Trophoblast cell (in vitro differentiated cells and primary cell): Measurements from ENCODE around the gene EP400.

Experiments used
- DNase-seq, 2 donors: peaks; one replicate each; pipeline ENCODE4 v3.0.0-alpha.2; 2016
- H2AFZ ChIP-seq: 2 replicates; pipeline ENCODE4 v1.6.1; 2013; ENCODE audit warnings: low read length, moderate library complexity, mild to moderate bottlenecking; ENCODE audit not compliant: insufficient read depth, poor library complexity
- H2AK5ac ChIP-seq: 2 replicates; pipeline ENCODE4 v1.6.1; 2013; ENCODE audit warnings: mild to moderate bottlenecking, low read length
- H2BK120ac ChIP-seq: 2 replicates; pipeline ENCODE4 v1.6.1; 2013; ENCODE audit warnings: low read length, mild to moderate bottlenecking, moderate library complexity; ENCODE audit not compliant: insufficient read depth, poor library complexity
- H2BK12ac ChIP-seq: 2 replicates; pipeline ENCODE4 v1.6.1; 2013; ENCODE audit warnings: mild to moderate bottlenecking, low read length, moderate library complexity
- H2BK5ac ChIP-seq: 2 replicates; pipeline ENCODE4 v1.6.1; 2013; ENCODE audit warnings: low read length, low read depth, moderate library complexity, mild to moderate bottlenecking; ENCODE audit not compliant: poor library complexity
- H3K14ac ChIP-seq: 2 replicates; pipeline ENCODE4 v1.6.1; 2013; ENCODE audit warnings: mild to moderate bottlenecking, low read length
- H3K18ac ChIP-seq: 2 replicates; pipeline ENCODE4 v1.6.1; 2013; ENCODE audit warnings: mild to moderate bottlenecking, low read length
- H3K23ac ChIP-seq: 2 replicates; pipeline ENCODE4 v1.6.1; 2013; ENCODE audit warnings: low read length
- H3K27ac ChIP-seq: 2 replicates; pipeline ENCODE4 v1.5.1; 2013; ENCODE audit warnings: low read depth, mild to moderate bottlenecking, inconsistent platforms, low read length, moderate library complexity
- H3K27me3 ChIP-seq: 2 replicates; pipeline ENCODE4 v1.6.1; 2013; ENCODE audit warnings: inconsistent platforms, mild to moderate bottlenecking, low read length, moderate library complexity; ENCODE audit not compliant: insufficient read depth
- H3K36me3 ChIP-seq, 2 experiments: 1 replicate in 1 of 2; 2 replicates in 1 of 2; pipeline ENCODE4 v1.6.1; 2013; ENCODE audit warnings: low read length in 2 of 2, mild to moderate bottlenecking in 2 of 2, moderate library complexity in 1 of 2; ENCODE audit not compliant: insufficient read depth in 2 of 2, control insufficient read depth in 1 of 2
- H3K4ac ChIP-seq: 2 replicates; pipeline ENCODE4 v1.6.1; 2013; ENCODE audit warnings: low read depth, mild to moderate bottlenecking, low read length, moderate library complexity
- H3K4me1 ChIP-seq, 2 experiments: 1 replicate in 1 of 2; 2 replicates in 1 of 2; pipeline ENCODE4 v1.6.1; 2013; ENCODE audit warnings: low read length in 2 of 2, mild to moderate bottlenecking in 2 of 2, moderate library complexity in 1 of 2; ENCODE audit not compliant: insufficient read depth in 2 of 2, control insufficient read depth in 1 of 2
- H3K4me2 ChIP-seq: 2 replicates; pipeline ENCODE4 v1.6.1; 2013; ENCODE audit warnings: inconsistent platforms, mild to moderate bottlenecking, low read length, moderate library complexity
- H3K4me3 ChIP-seq: 2 replicates; pipeline ENCODE4 v1.5.1; 2013; ENCODE audit warnings: mild to moderate bottlenecking, low read depth, low read length, inconsistent platforms
- H3K79me1 ChIP-seq: one replicate; pipeline ENCODE4 v1.6.1; 2013; ENCODE audit warnings: low read length
- H3K79me2 ChIP-seq: 2 replicates; pipeline ENCODE4 v1.6.1; 2013; ENCODE audit warnings: low read length, mild to moderate bottlenecking; ENCODE audit not compliant: control insufficient read depth, insufficient read depth, poor library complexity
- H3K9ac ChIP-seq: 2 replicates; pipeline ENCODE4 v1.6.1; 2013; ENCODE audit warnings: mild to moderate bottlenecking, low read length
- H3K9me3 ChIP-seq: 2 replicates; pipeline ENCODE4 v1.6.1; 2013; ENCODE audit warnings: low read depth, mild to moderate bottlenecking, control low read depth, inconsistent platforms, low read length; ENCODE audit not compliant: insufficient read depth
- H4K12ac ChIP-seq: 2 replicates; pipeline ENCODE4 v1.6.1; 2013; ENCODE audit warnings: low read depth, mild to moderate bottlenecking, low read length, moderate library complexity
- H4K8ac ChIP-seq: 2 replicates; pipeline ENCODE4 v1.6.1; 2013; ENCODE audit warnings: low read depth, mild to moderate bottlenecking, low read length, moderate library complexity
- H4K91ac ChIP-seq: one replicate; pipeline ENCODE4 v1.6.1; 2013; ENCODE audit warnings: low read depth, mild to moderate bottlenecking, low read length, moderate library complexity
- WGBS: extraction: QIAGEN DNeasy Blood & Tissue Kit; methylation state at CpG from one replicate; pipeline ENCODE4 v1.1.7; 2013; ENCODE audit warnings: missing lambda C conversion rate; ENCODE audit not compliant: insufficient read length, insufficient coverage; ENCODE audit errors: extremely low coverage; 5-methylcytosine and 5-hydroxymethylcytosine counted together

EP400 gene

DNA sequence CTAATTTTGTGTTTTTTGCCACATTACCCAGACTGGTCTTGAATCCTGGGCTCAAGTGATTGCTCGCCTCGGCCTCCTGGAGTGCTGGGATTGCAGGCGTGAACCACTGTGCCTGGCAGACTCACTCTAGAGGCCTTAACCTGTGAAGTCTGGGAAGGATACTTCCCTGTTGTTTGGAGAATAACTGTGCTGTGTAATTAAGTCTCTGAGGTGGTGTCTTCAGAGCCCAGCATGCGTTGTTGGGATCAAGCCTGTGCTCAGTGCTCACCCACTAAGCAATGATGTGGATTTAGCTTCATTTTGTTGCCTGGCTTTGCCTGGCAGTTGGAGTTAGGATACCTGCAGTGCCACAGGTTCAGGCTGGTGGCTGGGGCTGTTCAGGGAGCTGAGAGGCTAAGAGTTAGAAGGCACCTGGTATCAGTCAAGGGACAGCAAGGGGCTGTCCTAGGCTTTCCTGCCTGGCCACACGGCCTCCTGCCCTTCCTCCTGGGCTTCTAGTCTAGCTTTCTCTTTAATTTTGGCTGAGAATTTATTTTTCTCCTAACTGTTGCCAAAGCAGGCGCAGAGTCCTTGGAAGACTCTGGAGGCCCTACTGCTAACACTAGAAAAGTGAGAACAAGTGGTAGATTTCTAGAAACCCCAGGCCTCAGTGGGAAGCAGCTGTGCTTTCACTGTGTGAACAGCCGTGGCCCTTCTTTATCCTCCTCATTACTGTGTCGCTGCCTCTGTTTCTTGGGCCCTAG, 38.5 kb downstream of the EP400 start:
- Histone ChIP-seq H3K23ac (no peak overlapping the region), H3K4ac (no peak overlapping the region), H3K14ac (no peak overlapping the region), H3K4me3 (no peak overlapping the region), H2BK12ac (no peak overlapping the region), H4K12ac (peak overlapping the region; percentile 26), H3K27ac (no peak overlapping the region), H3K4me1 (peaks cover 13 to 25% of the 10 kb centered on the region in 2 experiments), H3K79me2 (peaks cover 6% of the 10 kb centered on the region), H3K9me3 (peaks cover 2% of the 10 kb centered on the region), H2BK5ac (no peak overlapping the region), H3K9ac (no peak overlapping the region), H3K4me2 (no peak overlapping the region), H3K79me1 (peaks cover 2% of the 10 kb centered on the region), H2AFZ (no peak overlapping the region), H2BK120ac (no peak overlapping the region), H2AK5ac (no peak overlapping the region), H4K8ac (no peak overlapping the region), H3K36me3 (peaks cover 56 to 62% of the 10 kb centered on the region in 2 experiments), H4K91ac (no peak overlapping the region), H3K27me3 (no peaks in the 10 kb centered on the region), H3K18ac (peak overlapping the region; percentile 77)
- no CpG with 5 or more reads among the region's 8 CpGs for WGBS
- DNase-seq = no peak

GRCh38 chr12:131989021-131989420, 39.3 kb downstream of the EP400 start:
- Histone ChIP-seq H3K4ac (no peak overlapping the region), H4K91ac (no peak overlapping the region), H3K79me2 (peaks cover 6% of the 10 kb centered on the region), H3K23ac (no peak overlapping the region), H3K18ac (no peak overlapping the region), H3K36me3 (peaks cover 55 to 63% of the 10 kb centered on the region in 2 experiments), H2BK120ac (no peak overlapping the region), H3K27ac (no peak overlapping the region), H2BK12ac (no peak overlapping the region), H4K12ac (no peak overlapping the region), H3K4me3 (no peak overlapping the region), H2BK5ac (no peak overlapping the region), H4K8ac (no peak overlapping the region), H3K27me3 (no peaks in the 10 kb centered on the region), H3K9me3 (peaks cover 2% of the 10 kb centered on the region), H3K79me1 (peaks cover 2% of the 10 kb centered on the region), H3K4me1 (peaks cover 13 to 25% of the 10 kb centered on the region in 2 experiments), H3K14ac (no peak overlapping the region), H2AK5ac (no peak overlapping the region), H3K4me2 (no peak overlapping the region), H3K9ac (no peak overlapping the region), H2AFZ (no peak overlapping the region)
- no CpG with 5 or more reads among the region's 12 CpGs for WGBS
- DNase-seq = no peak

DNA sequence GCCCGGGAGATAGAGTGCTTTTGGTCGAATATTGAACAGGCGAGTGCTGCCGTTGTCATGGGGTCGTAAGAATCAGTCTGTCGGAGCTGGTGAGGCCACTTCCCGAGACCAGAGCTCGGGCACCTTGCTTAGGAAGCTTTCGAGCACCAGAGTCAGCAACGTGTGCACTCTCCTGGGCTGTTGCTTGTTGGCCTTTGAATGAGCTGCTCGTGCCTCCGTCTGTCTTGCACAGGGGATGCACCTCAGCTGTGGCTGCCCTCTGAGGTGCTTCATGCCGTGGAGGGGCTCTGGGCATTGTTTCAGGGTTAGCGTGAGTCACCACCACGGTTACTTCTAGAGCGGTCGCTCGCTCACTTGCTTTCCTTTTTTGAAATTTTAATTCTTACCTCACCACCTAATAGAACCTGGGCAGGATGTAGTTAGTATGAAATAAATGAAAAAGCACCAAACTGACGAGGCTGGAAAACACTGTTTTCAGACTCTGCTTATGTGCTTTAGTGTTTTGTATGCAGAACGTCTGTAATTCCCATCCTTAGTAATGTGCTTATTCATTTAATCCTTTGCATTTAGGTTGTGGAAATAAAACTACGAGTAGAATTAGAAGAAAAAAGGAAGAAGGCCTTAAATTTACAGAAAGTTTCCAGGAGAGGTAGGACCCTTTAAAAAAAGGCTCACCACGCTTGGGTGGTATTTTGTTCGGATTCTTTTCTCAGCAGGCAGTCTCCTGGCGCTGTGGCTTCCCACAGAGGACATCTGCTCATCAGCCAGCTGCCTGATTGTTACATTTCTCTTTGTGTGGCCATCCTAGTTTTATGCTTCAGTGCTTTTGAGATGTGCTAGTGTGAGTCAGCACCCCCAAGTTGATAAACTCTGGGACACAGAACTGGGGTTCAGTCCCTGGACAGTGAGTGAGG, 40.6 kb downstream of the EP400 start:
- H4K12ac ChIP-seq = no peak overlapping the region
- H2BK12ac ChIP-seq = peak overlapping the region; percentile 45
- peak overlapping the region; percentile 17 for H2BK5ac ChIP-seq
- H3K18ac ChIP-seq = peak overlapping the region; percentile 39
- H3K27me3 ChIP-seq = no peaks in the 10 kb centered on the region
- peaks cover 13 to 25% of the 10 kb centered on the region in 2 experiments for H3K4me1 ChIP-seq
- peaks cover 2% of the 10 kb centered on the region for H3K9me3 ChIP-seq
- H3K27ac ChIP-seq = no peak overlapping the region
- H3K79me1 ChIP-seq = peaks cover 2% of the 10 kb centered on the region
- H3K4me3 ChIP-seq = no peak overlapping the region
- no peak overlapping the region for H4K8ac ChIP-seq
- H2BK120ac ChIP-seq = no peak overlapping the region
- H2AK5ac ChIP-seq = peak overlapping the region; percentile 45
- H3K79me2 ChIP-seq = peaks cover 6% of the 10 kb centered on the region
- no peak overlapping the region for H3K9ac ChIP-seq
- no peak for DNase-seq
- peak overlapping the region; percentile 2 for H3K14ac ChIP-seq
- no peak overlapping the region for H2AFZ ChIP-seq
- H3K4me2 ChIP-seq = no peak overlapping the region
- no peak overlapping the region for H3K23ac ChIP-seq
- no peak overlapping the region for H3K4ac ChIP-seq
- H3K36me3 ChIP-seq = peaks cover 56 to 66% of the 10 kb centered on the region in 2 experiments
- no CpG with 5 or more reads among the region's 24 CpGs for WGBS
- H4K91ac ChIP-seq = no peak overlapping the region

DNA sequence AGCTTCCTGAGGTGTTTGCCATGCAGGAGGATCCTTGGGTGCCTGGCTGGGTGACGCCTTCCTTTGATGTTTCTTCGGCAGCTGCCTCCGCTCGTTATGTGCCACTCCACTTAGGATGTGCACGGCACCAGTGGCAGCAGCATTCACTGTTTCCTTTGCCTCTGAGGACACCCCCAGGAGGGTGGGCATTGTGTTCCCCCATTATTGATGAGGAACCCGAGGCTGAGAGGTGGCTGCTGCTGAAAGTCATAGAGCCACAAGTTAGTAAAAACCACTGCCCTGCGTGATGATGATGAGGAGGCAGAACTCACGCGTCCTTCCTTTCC, 41.2 kb downstream of the EP400 start:
- Histone ChIP-seq H3K4me3 (no peak overlapping the region), H3K9ac (no peak overlapping the region), H3K14ac (peak overlapping the region; percentile 2), H3K9me3 (peaks cover 2% of the 10 kb centered on the region), H3K4me2 (no peak overlapping the region), H4K12ac (no peak overlapping the region), H3K27ac (peak overlapping the region; percentile 61), H2BK12ac (peak overlapping the region; percentile 64), H4K91ac (no peak overlapping the region), H2BK5ac (peak overlapping the region; percentile 50), H3K79me2 (peaks cover 6% of the 10 kb centered on the region), H3K79me1 (peaks cover 2% of the 10 kb centered on the region), H3K18ac (peak overlapping the region; percentile 56), H2AFZ (no peak overlapping the region), H3K27me3 (no peaks in the 10 kb centered on the region), H4K8ac (peak overlapping the region; percentile 11), H2AK5ac (peak overlapping the region; percentile 45), H3K4me1 (peaks cover 13 to 25% of the 10 kb centered on the region in 2 experiments), H3K36me3 (peaks cover 51 to 69% of the 10 kb centered on the region in 2 experiments), H2BK120ac (no peak overlapping the region), H3K23ac (no peak overlapping the region), H3K4ac (peak overlapping the region; percentile 9)
- WGBS = no CpG with 5 or more reads among the region's 9 CpGs
- no peak for DNase-seq
